HEK293T (cell line): Measurements from ENCODE around the gene PCDHB5.
A peak's percentile ranks its signal among the peaks of the same experiment; 100 is the strongest.
"Not testable (repeated sequence)": the region's sequence is repeated elsewhere in the genome, so short reads cannot be mapped to it uniquely, and the experiment has no call there.

Experiments used
- CTCF ChIA-PET: fragments of 350-600 bp; formaldehyde crosslinking; extraction: SDS; loops from one replicate; lab custom pipeline; 2021; ENCODE audit warnings: antibody characterized with exemption, inconsistent platforms; lab: Yijun Ruan, JAX
- POLR2A ChIA-PET: fragments of 350-600 bp; formaldehyde crosslinking; extraction: SDS; loops from one replicate; lab custom pipeline; 2020; ENCODE audit warnings: antibody characterized with exemption, inconsistent platforms; lab: Yijun Ruan, JAX
- DNase-seq: peaks from one replicate; pipeline ENCODE4 v3.0.0; 2012; ENCODE audit warnings: mixed read lengths; ENCODE audit errors: extremely low spot score
- ARNT ChIP-seq: fragments of 450-650 bp; IDR thresholded peaks from 2 replicates; pipeline ENCODE4 v1.6.1; 2017; ENCODE audit warnings: mild to moderate bottlenecking
- BHLHE40 ChIP-seq: fragments of 450-650 bp; IDR thresholded peaks from 2 replicates; pipeline ENCODE4 v1.6.1; 2016; ENCODE audit warnings: mild to moderate bottlenecking, moderate library complexity, borderline replicate concordance
- CTBP1 ChIP-seq: fragments of 450-650 bp; IDR thresholded peaks from 2 replicates; pipeline ENCODE4 v1.6.1; 2016; ENCODE audit warnings: borderline replicate concordance
- ELF4 ChIP-seq: fragments of 450-650 bp; IDR thresholded peaks from 2 replicates; pipeline ENCODE4 v1.6.1; 2017; ENCODE audit warnings: antibody characterized with exemption
- FOXA1 ChIP-seq: fragments of 450-650 bp; IDR thresholded peaks from 2 replicates; pipeline ENCODE4 v1.6.1; 2016; ENCODE audit warnings: mild to moderate bottlenecking
- FOXK2 ChIP-seq: fragments of 450-650 bp; IDR thresholded peaks from 2 replicates; pipeline ENCODE4 v1.6.1; 2016; ENCODE audit warnings: mild to moderate bottlenecking
- FOXM1 ChIP-seq: fragments of 450-650 bp; IDR thresholded peaks from 2 replicates; pipeline ENCODE4 v1.6.1; 2017; ENCODE audit warnings: mild to moderate bottlenecking, borderline replicate concordance
- HDGF ChIP-seq: fragments of 450-650 bp; IDR thresholded peaks from 2 replicates; pipeline ENCODE4 v1.6.1; 2017; ENCODE audit warnings: antibody characterized with exemption, borderline replicate concordance
- L3MBTL2 ChIP-seq: fragments of 450-650 bp; conservative IDR thresholded peaks from 2 replicates; pipeline ENCODE4 v1.6.1; 2016; ENCODE audit warnings: mild to moderate bottlenecking
- LEF1 ChIP-seq: fragments of 450-650 bp; IDR thresholded peaks from 2 replicates; pipeline ENCODE4 v1.6.1; 2017; ENCODE audit warnings: mild to moderate bottlenecking, borderline replicate concordance
- NFRKB ChIP-seq: fragments of 450-650 bp; IDR thresholded peaks from 2 replicates; pipeline ENCODE4 v1.6.1; 2016; ENCODE audit warnings: mild to moderate bottlenecking, moderate library complexity
- PKNOX1 ChIP-seq: fragments of 450-650 bp; IDR thresholded peaks from 2 replicates; pipeline ENCODE4 v1.6.1; 2016
- SP1 ChIP-seq: fragments of 450-650 bp; IDR thresholded peaks from 2 replicates; pipeline ENCODE4 v1.6.1; 2017
- SUZ12 ChIP-seq: fragments of 450-650 bp; IDR thresholded peaks from 2 replicates; pipeline ENCODE4 v1.6.1; 2016; ENCODE audit warnings: mild to moderate bottlenecking
- TARDBP ChIP-seq: fragments of 450-650 bp; IDR thresholded peaks from 2 replicates; pipeline ENCODE4 v1.6.1; 2016
- ZNF384 ChIP-seq: fragments of 450-650 bp; IDR thresholded peaks from 2 replicates; pipeline ENCODE4 v1.6.1; 2016

The PCDHB5 gene

GRCh38 chr5:141135030-141135717 lies at the start of gene PCDHB5:
Gene PCDHB5 (plus strand): TSS chr5:141135206. CDS start chr5:141135435, 229 bp downstream.
- CTCF ChIA-PET, result interaction anchor here (0.8 to 1.3 kb wide), 2 partner anchors 47 to 85 kb away, joined by 3 read pairs; partner anchors contain the start of gene PCDHB16
- no peak for TF ChIP-seq ARNT
- no peak for TF ChIP-seq NFRKB
- TF ChIP-seq ZNF384, result no peak
- TF ChIP-seq BHLHE40, result no peak
- TF ChIP-seq L3MBTL2, result no peak
- TF ChIP-seq HDGF, result no peak
- POLR2A ChIA-PET, result no interaction called here
- peak; percentile 15 for DNase-seq

- TF ChIP-seq TARDBP (no peak), ELF4 (no peak), FOXA1 (no peak), HDGF (no peak), CTBP1 (no peak), FOXK2 (no peak), ZNF384 (no peak), NFRKB (no peak), BHLHE40 (no peak), SUZ12 (no peak), FOXM1 (no peak)
- CTCF ChIA-PET, result interaction anchor here (0.6 to 0.8 kb wide), 2 partner anchors 17 kb away, joined by 3 read pairs; no protein-coding TSS in a partner anchor
- DNase-seq, result peak; percentile 35
- POLR2A ChIA-PET, result no interaction called here
Measured at GRCh38 chr5:141094481-141095262, 40.3 kb upstream of the PCDHB5 start, which contains the start of gene PCDHB2. Gene PCDHB2 (plus strand): TSS chr5:141094615. CDS start chr5:141094791, 176 bp downstream.

DNA sequence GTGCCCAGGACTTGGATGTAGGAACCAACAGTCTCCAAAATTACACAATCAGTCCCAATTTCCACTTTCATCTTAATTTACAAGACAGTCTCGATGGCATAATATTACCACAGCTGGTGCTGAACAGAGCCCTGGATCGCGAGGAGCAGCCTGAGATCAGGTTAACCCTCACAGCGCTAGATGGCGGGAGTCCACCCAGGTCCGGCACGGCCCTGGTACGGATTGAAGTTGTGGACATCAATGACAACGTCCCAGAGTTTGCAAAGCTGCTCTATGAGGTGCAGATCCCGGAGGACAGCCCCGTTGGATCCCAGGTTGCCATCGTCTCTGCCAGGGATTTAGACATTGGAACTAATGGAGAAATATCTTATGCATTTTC lies 39.8 kb upstream of the PCDHB5 start:
- CTCF ChIA-PET, result no interaction called here
- POLR2A ChIA-PET, result no interaction called here
- TF ChIP-seq BHLHE40, result no peak
- no peak for TF ChIP-seq HDGF
- TF ChIP-seq FOXA1, result no peak
- no peak for TF ChIP-seq NFRKB
- TF ChIP-seq PKNOX1, result no peak
- TF ChIP-seq ZNF384, result no peak
- no peak for TF ChIP-seq CTBP1
- TF ChIP-seq FOXK2, result no peak
- TF ChIP-seq FOXM1, result no peak
- TF ChIP-seq ARNT, result no peak
- no peak for TF ChIP-seq SP1
- no peak for DNase-seq

DNA sequence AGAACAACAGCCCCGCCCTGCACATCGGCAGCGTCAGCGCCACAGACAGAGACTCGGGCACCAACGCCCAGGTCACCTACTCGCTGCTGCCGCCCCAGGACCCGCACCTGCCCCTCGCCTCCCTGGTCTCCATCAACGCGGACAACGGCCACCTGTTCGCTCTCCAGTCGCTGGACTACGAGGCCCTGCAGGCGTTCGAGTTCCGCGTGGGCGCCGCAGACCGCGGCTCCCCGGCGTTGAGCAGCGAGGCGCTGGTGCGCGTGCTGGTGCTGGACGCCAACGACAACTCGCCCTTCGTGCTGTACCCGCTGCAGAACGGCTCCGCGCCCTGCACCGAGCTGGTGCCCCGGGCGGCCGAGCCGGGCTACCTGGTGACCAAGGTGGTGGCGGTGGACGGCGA lies 38.8 kb upstream of the PCDHB5 start:
- DNase-seq, POLR2A ChIA-PET, CTCF ChIA-PET: not testable (repeated sequence)

GRCh38 chr5:141096586-141096985 lies 38.4 kb upstream of the PCDHB5 start:
- DNase-seq, POLR2A ChIA-PET, CTCF ChIA-PET: not testable (repeated sequence)

DNA sequence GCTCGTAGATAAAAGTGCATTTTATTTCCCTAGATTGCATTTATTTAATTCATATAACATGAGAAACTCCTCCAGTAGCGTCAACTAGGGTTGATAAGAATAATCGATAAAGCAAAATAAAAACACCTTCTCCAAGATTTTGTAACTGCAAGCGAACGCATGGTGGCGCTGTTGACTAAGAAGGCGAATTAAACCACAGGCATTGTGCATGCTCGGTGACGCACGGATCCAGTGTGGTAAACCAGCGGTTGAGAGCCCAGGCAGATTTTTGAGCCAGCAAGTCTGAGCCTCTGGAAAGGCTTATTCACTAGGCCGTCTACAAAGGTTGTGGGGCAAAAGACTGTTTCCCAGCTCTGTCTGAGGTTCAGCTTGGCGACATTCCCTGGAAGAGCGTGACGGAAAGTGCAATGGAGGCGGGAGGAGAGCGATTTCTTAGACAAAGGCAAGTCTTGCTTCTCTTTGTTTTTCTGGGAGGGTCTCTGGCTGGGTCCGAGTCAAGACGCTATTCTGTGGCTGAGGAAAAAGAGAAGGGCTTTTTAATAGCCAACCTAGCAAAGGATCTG lies 34.7 kb upstream of the PCDHB5 start, which contains the start of gene PCDHB3:
TSS of gene PCDHB3 (plus strand) at position 231 of the 563 bp plus-strand sequence. CDS start at position 408, 177 bp downstream.
- ChIA-PET CTCF (no interaction called here), POLR2A (no interaction called here)
- peak; percentile 29 for DNase-seq
- TF ChIP-seq CTBP1 (no peak), FOXA1 (no peak), SP1 (no peak), PKNOX1 (no peak), ARNT (no peak), TARDBP (no peak), FOXM1 (no peak), SUZ12 (no peak), LEF1 (no peak), FOXK2 (no peak), ELF4 (no peak)

DNA sequence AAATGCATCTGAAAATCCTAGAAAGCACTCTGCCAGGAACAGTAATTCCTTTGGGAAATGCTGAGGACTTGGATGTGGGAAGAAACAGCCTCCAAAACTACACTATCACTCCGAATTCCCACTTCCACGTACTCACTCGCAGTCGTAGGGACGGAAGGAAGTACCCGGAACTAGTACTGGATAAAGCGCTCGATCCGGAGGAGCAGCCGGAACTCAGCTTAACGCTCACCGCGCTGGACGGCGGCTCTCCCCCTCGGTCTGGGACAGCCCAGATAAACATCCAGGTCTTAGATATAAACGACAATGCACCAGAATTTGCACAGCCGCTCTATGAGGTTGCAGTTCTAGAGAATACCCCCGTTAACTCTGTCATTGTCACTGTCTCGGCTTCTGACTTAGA lies 33.9 kb upstream of the PCDHB5 start:
- no peak for DNase-seq
- CTCF ChIA-PET, result interaction anchor here (0.6 kb wide), 1 partner anchor 241 kb away, joined by 4 read pairs; no protein-coding TSS in a partner anchor
- TF ChIP-seq HDGF (no peak), BHLHE40 (no peak), ZNF384 (no peak), LEF1 (no peak), SUZ12 (no peak), TARDBP (no peak), FOXM1 (no peak), NFRKB (no peak), PKNOX1 (no peak), FOXA1 (no peak), CTBP1 (no peak)
- POLR2A ChIA-PET, result no interaction called here

DNA sequence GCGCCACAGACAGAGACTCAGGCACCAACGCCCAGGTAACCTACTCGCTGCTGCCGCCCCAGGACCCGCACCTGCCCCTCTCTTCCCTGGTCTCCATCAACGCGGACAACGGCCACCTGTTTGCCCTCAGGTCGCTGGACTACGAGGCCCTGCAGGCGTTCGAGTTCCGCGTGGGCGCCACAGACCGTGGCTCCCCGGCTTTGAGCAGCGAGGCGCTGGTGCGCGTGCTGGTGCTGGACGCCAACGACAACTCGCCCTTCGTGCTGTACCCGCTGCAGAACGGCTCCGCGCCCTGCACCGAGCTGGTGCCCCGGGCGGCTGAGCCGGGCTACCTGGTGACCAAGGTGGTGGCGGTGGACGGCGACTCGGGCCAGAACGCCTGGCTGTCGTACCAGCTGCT lies 32.9 kb upstream of the PCDHB5 start:
- DNase-seq, POLR2A ChIA-PET, CTCF ChIA-PET: not testable (repeated sequence)

GRCh38 chr5:141102471-141102870 lies 32.5 kb upstream of the PCDHB5 start:
- CTCF ChIA-PET, POLR2A ChIA-PET, DNase-seq: not testable (repeated sequence)
